DND-41 (cell line): Measurements from ENCODE around the gene MBP.

Experiments
- ATAC-seq: fragments of 200-7000 bp; cut with Tn5 transposase; 3 replicates; pipeline ENCODE4 v1.9.1; 2021; ENCODE audit warnings: low read depth; ENCODE audit not compliant: insufficient read depth
- DNase-seq: peaks from one replicate; pipeline ENCODE4 v3.0.0-alpha.2; 2020
- H2AFZ ChIP-seq: 2 replicates; pipeline ENCODE4 v1.6.0; 2012; ENCODE audit warnings: low read depth, low read length
- H3K27ac ChIP-seq: 2 replicates; pipeline ENCODE4 v1.5.1; 2012; ENCODE audit warnings: low read length, inconsistent platforms
- H3K27me3 ChIP-seq: fragments of 200-600 bp; sonication (generic); 2 replicates; pipeline ENCODE4 v1.6.0; 2012; ENCODE audit warnings: low read length, mild to moderate bottlenecking, inconsistent platforms; ENCODE audit not compliant: insufficient read depth, poor library complexity
- H3K36me3 ChIP-seq: 2 replicates; pipeline ENCODE4 v1.5.1; 2012; ENCODE audit warnings: low read length, inconsistent platforms; ENCODE audit not compliant: insufficient read depth
- H3K4me1 ChIP-seq: 2 replicates; pipeline ENCODE4 v1.5.1; 2012; ENCODE audit warnings: mild to moderate bottlenecking, low read length; ENCODE audit not compliant: insufficient read depth
- H3K4me2 ChIP-seq: 2 replicates; pipeline ENCODE4 v1.6.0; 2012; ENCODE audit warnings: mild to moderate bottlenecking, moderate library complexity, low read length, inconsistent platforms; ENCODE audit not compliant: insufficient read depth
- H3K4me3 ChIP-seq, 2 experiments: fragments of 200-600 bp in 1 of 2; shearing (Covaris generic) in 1 of 2; 2 replicates each; pipeline ENCODE4 v1.5.1; 2012 to 2016; ENCODE audit warnings: inconsistent platforms in 2 of 2, low read length in 2 of 2, mild to moderate bottlenecking in 2 of 2, low read depth in 1 of 2, moderate library complexity in 1 of 2
- H3K79me2 ChIP-seq: 2 replicates; pipeline ENCODE4 v1.6.0; 2012; ENCODE audit warnings: low read length, inconsistent platforms; ENCODE audit not compliant: insufficient read depth
- H3K9ac ChIP-seq: 2 replicates; pipeline ENCODE4 v1.6.0; 2012; ENCODE audit warnings: low read depth, mild to moderate bottlenecking, inconsistent platforms, low read length, moderate library complexity
- H3K9me3 ChIP-seq: 2 replicates; pipeline ENCODE4 v1.5.1; 2012; ENCODE audit warnings: low read length, moderate library complexity, mild to moderate bottlenecking, inconsistent platforms; ENCODE audit not compliant: insufficient read depth, severe bottlenecking
- H4K20me1 ChIP-seq: 2 replicates; pipeline ENCODE4 v1.6.0; 2012; ENCODE audit warnings: low read length; ENCODE audit not compliant: insufficient read depth
- CTCF ChIP-seq: IDR thresholded peaks from 2 replicates; pipeline ENCODE4 v1.5.1; 2012; ENCODE audit warnings: borderline replicate concordance, low read length, moderate library complexity, mild to moderate bottlenecking; ENCODE audit not compliant: poor library complexity, severe bottlenecking; ENCODE audit errors: extremely low read depth
- EZH2 ChIP-seq: IDR thresholded peaks from 3 replicates; pipeline ENCODE4 v1.6.1; 2012; ENCODE audit warnings: borderline replicate concordance, low read depth, mild to moderate bottlenecking, moderate library complexity, low read length, inconsistent platforms; ENCODE audit not compliant: severe bottlenecking

The MBP gene

DNA sequence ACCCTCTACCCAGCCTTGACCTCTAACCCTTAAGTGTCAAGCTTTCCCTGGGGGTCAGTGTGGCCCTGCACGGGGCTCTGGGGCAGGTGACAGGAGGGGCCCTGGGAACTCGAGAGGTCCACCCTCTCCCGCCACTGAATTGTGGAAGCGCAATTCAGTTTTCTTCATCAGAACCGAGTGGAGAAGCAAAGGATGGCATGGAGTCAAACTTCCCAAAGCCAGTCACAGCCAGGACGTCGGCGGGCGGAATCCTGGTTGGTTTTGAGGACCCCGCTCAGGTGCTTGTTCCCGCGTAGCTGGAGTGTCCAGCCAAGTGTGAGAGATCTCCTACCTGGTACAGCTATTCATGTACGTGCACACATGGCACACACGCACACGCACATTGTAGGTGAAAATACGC is 62.0 kb downstream of the MBP start:
- H3K4me3 ChIP-seq = no peak overlapping the region
- H4K20me1 ChIP-seq = no peaks in the 10 kb centered on the region
- H3K4me2 ChIP-seq = no peak overlapping the region
- ATAC-seq = no peak
- no peak for DNase-seq
- no peaks in the 10 kb centered on the region for H3K9me3 ChIP-seq
- H3K27ac ChIP-seq = peak overlapping the region; percentile 92
- no peaks in the 10 kb centered on the region for H3K27me3 ChIP-seq
- H3K36me3 ChIP-seq = peaks cover 14% of the 10 kb centered on the region; the same call in 1 of the 2 replicates
- peaks cover 80% of the 10 kb centered on the region for H3K4me1 ChIP-seq
- H2AFZ ChIP-seq = no peak overlapping the region
- TF ChIP-seq CTCF (no peak), EZH2 (no peak)
- H3K9ac ChIP-seq = no peak overlapping the region
- peaks cover 88% of the 10 kb centered on the region for H3K79me2 ChIP-seq

DNA sequence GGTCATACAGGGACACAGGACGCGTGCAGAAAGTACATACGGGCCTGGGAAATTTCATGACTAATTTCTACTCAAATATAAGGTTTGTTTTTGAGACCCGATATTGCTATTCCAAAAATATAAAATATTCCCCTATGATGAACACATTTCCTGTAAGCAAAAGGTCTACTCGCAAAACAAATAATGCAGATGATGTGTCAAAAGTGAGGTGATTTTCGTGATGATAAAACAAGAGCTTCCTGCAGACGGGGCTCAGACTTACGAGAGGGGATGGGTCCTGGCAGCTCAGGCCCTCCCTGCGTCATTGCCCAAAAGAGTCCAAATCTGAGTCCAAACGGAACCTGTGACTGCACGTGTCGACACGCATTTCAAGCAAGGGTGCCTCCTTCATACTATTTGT is 62.7 kb downstream of the MBP start:
- TF ChIP-seq EZH2 = no peak
- TF ChIP-seq CTCF = no peak
- H3K4me1 ChIP-seq = peaks cover 87% of the 10 kb centered on the region
- DNase-seq (no peak), ATAC-seq (no peak)
- no peaks in the 10 kb centered on the region for H3K9me3 ChIP-seq
- no peak overlapping the region for H3K4me3 ChIP-seq
- H3K36me3 ChIP-seq = peaks cover 14% of the 10 kb centered on the region; the same call in 1 of the 2 replicates
- no peak overlapping the region for H3K9ac ChIP-seq
- H3K4me2 ChIP-seq = no peak overlapping the region
- H2AFZ ChIP-seq = no peak overlapping the region
- no peaks in the 10 kb centered on the region for H4K20me1 ChIP-seq
- H3K27ac ChIP-seq = peak overlapping the region; percentile 92
- peaks cover 82% of the 10 kb centered on the region for H3K79me2 ChIP-seq
- no peaks in the 10 kb centered on the region for H3K27me3 ChIP-seq

- no peak overlapping the region for H3K4me2 ChIP-seq
- H3K4me1 ChIP-seq = peaks cover 91% of the 10 kb centered on the region
- no peaks in the 10 kb centered on the region for H3K9me3 ChIP-seq
- no peaks in the 10 kb centered on the region for H4K20me1 ChIP-seq
- H3K4me3 ChIP-seq = no peak overlapping the region
- peaks cover 14% of the 10 kb centered on the region; the same call in 1 of the 2 replicates for H3K36me3 ChIP-seq
- no peak for TF ChIP-seq EZH2
- TF ChIP-seq CTCF = no peak
- H2AFZ ChIP-seq = no peak overlapping the region
- ATAC-seq (no peak), DNase-seq (no peak)
- H3K27me3 ChIP-seq = no peaks in the 10 kb centered on the region
- H3K27ac ChIP-seq = peak overlapping the region; percentile 92
- no peak overlapping the region for H3K9ac ChIP-seq
- H3K79me2 ChIP-seq = peaks cover 77% of the 10 kb centered on the region
Observed at GRCh38 chr18:77069482-77069881, 63.1 kb downstream of the MBP start.
